ENCODE measurements around the gene ANKRD28.

DNA sequence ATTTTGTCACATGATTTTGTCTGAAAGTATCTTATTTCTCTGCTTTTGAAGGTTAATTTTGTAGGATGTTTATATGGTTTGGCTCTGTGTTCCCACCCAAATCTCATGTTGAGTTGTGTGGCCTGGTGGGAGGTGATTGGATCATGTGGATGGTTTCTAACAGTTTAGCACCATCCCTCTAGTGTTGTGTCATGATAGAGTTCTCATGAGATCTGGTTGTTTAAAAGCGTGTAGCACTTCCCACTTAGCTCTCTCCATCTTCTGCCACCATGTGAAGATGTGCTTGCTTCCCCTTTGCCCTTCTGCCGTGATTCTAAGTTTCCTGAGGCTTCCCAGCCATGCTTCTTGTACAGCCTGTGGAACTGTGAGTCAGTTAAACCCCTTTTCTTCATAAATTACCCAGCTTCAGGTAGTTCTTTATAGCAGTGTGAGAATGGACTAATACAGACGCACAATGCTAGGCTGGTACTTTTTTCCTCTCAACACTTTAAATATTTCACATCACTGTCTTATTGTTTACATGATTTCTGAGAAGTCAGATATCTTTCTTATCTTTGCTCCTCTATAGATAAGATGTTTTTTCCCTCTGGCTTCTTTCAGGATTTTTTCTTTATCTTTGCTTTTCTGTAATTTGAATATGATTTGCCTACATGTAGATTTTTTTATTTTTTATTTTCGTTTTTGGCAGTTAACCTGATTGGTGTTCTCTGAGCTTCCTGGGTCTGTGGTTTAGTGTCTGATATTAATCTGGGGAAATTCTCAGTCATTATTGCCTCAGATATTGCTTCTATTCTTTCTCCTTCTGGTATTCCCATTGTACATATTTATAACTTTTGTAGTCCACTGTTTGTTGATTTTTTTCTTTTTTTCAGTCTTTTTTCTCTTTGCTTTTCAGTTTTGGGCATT lies 174.0 kb downstream of the ANKRD28 start:
- TF ChIP-seq CTCF (IDR thresholded peaks at IDR 0.05) (no peak), POLR2A (IDR thresholded peaks at IDR 0.05) (no peak), POLR2AphosphoS5 (IDR thresholded peaks at IDR 0.05) (no peak)

Data from sigmoid colon (tissue), 4 donors.